ENCODE data around the gene SLC26A5.
"Not testable (repeated sequence)": the region's sequence is repeated elsewhere in the genome, so short reads cannot be mapped to it uniquely, and the experiment has no call there.

Gene SLC26A5, protein sequence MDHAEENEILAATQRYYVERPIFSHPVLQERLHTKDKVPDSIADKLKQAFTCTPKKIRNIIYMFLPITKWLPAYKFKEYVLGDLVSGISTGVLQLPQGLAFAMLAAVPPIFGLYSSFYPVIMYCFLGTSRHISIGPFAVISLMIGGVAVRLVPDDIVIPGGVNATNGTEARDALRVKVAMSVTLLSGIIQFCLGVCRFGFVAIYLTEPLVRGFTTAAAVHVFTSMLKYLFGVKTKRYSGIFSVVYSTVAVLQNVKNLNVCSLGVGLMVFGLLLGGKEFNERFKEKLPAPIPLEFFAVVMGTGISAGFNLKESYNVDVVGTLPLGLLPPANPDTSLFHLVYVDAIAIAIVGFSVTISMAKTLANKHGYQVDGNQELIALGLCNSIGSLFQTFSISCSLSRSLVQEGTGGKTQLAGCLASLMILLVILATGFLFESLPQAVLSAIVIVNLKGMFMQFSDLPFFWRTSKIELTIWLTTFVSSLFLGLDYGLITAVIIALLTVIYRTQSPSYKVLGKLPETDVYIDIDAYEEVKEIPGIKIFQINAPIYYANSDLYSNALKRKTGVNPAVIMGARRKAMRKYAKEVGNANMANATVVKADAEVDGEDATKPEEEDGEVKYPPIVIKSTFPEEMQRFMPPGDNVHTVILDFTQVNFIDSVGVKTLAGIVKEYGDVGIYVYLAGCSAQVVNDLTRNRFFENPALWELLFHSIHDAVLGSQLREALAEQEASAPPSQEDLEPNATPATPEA

DNA sequence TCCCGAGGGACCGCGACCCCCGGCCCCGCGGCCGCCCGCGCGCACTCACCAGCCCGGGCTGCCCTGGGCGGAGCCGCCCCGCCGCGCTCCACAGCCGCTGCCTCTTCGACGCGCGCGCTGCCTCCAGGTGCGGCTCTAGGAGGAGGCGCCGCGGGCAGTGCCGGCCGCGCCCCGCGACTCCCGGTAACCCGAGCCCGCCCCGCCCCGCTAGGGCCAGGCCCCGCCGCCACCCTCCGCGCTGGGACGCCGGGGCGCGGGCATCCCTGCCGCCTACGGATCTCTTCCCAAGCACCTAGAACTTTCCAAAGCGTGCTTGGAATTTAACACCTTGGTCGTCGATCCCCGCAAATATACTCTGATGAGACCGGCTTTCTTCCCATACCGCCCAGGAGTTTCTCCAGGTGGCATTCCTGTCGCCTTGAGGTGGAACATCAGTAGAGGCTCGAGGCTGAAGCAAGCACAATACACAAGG is at the start of gene SLC26A5:
TSS of gene SLC26A5 (minus strand) at position 159 of the 472 bp plus-strand sequence. CDS start 24,693 bp downstream, outside the sequence.
- FAIRE-seq = no peak

DNA sequence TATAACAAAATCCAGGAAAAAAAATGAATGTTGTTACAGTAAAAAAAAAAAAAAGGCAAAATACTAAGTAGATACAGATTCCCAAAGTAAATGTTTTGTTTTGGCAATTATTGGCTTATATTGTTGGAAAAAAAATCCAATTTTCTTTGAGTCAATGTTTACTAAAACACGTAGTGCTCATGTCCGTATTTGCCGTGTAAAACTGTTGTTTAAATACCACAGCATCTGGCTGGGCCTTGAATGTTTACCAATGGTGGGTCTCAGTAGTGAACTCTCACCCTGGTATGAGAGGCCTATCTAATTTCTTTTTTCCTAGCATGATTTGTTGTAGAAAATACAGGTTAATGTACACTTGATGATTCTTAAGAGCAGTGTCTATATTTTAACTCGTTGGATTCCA is 41.4 kb upstream of the SLC26A5 start:
- no peak for FAIRE-seq

DNA sequence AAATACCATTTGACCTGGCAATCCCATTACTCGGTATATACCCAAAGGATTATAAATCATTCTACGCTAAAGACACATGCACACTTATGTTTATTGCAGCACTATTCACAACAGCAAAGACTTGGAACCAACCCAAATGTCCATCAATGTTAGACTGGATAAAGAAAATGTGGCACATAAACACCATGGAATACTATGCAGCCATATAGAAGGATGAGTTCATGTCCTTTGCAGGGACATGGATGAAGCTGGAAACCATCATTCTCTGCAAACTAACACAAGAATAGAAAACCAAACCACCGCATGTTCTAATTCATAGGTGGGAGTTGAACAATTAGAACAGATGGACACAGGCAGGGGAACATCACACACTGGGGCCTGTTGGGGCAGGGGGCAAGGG is 40.9 kb upstream of the SLC26A5 start:
- FAIRE-seq = not testable (repeated sequence)

DNA sequence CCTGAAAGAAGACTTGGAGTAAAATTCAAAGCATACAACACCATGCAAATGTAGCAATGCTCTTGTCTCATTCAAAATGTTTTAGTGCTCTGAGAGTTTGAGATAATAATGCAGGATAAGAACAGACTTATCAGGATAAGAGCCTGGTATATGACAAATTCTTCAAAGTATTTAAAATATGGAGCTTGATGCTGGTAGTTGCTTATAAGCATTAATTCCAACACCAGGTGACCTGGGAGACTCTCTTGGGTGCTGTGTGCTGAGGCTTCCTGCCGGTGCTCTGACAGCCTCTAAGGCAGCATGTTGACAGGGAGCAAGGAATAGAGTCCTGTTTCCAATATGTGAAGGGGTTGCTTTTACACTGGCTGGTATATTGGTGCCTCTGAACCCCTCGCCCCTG is 34.8 kb upstream of the SLC26A5 start:
- no peak for FAIRE-seq

DNA sequence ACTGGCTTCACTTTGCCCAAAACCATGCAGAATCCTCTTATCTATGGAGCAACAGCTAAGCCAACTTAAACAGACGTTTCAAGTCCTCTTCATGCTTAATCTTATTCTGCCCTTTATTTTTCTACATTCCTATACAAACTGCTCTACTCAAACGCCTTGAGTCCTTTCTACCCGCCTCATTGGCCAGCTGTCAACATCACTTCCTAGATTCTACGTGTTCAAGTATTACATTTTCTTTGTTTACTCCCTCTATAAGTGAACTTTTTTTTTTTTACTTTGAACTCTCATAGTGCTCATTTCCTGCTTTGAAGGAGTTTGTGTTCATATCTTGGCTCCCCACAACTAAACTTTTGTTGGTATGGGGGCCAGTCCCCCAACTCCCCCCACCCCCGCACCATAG is 28.9 kb upstream of the SLC26A5 start:
- no peak for FAIRE-seq

DNA sequence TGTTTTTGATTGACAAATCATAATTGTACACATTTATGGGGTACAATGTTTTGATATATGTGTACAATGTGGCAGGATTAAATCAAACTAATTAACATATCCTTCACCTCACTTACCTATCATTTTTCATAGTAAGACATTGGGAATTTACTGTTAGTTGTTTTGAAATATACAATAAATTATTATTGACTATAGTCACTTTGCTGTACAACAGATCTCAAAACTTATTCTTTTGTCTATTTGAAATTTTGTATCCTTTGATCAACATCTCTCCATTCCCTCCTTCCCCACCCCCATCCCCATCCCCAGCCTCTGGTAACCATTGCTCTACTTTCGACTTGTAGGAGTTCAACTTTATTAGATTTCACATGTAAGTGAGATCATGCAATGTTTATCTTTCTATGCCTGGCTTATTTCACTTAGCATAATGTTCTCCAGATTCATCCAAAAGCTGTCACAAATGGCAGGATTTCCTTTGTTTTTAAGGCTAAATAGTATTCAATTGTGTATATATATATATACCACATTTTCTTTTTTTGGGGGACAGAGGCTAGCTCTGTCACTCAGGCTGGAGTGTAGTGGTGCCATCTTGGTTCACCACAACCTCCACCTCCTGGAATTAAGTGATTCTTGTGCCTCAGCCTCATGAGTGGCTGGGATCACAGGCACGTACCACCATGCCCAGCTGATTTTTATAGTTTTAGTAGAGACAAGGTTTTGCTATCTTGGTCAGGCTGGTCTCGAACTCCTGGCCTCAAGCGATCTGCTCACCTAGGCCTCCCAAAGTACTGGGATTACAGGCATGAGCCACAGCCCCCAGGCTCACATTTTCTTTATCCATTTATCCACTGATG is 23.3 kb upstream of the SLC26A5 start:
- no peak for FAIRE-seq

DNA sequence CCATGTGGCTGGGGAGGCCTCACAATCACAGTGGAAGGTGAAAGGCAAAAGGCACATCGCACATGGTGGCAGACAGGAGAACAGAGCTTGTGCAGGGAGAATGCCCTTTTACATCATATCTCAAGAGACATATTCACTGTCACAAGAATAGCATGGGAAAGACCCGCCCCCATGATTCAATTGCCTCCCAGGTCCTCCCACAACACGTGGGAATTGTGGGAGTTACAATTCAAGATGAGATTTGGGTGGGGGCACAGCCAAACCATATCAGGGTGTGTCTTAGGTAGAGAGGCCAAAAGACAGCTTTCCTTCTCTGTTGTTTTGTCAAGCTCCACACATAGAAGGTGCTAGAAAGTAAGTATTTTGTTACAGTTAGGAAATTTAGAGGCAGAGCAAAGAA is 20.8 kb upstream of the SLC26A5 start:
- FAIRE-seq = no peak

DNA sequence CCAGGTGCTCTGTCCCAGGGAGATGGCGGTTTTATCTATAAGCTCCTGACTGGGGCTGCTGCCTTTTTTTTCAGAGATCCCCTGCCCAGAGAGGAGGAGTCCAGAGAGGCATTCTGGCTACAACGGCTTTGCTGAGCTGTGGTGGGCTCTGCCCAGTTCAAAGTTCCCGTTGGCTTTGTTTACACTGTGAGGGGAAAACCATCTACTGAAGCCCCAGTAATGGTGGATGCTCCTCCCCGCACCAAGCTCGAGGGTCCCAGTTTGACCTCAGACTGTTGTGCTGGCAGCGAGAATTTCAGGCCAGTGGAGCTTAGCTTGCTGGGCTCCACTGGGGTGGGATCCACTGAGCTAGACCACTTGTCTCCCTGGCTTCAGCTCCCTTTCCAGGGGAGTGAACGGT is 16.4 kb upstream of the SLC26A5 start:
- FAIRE-seq = no peak

DNA sequence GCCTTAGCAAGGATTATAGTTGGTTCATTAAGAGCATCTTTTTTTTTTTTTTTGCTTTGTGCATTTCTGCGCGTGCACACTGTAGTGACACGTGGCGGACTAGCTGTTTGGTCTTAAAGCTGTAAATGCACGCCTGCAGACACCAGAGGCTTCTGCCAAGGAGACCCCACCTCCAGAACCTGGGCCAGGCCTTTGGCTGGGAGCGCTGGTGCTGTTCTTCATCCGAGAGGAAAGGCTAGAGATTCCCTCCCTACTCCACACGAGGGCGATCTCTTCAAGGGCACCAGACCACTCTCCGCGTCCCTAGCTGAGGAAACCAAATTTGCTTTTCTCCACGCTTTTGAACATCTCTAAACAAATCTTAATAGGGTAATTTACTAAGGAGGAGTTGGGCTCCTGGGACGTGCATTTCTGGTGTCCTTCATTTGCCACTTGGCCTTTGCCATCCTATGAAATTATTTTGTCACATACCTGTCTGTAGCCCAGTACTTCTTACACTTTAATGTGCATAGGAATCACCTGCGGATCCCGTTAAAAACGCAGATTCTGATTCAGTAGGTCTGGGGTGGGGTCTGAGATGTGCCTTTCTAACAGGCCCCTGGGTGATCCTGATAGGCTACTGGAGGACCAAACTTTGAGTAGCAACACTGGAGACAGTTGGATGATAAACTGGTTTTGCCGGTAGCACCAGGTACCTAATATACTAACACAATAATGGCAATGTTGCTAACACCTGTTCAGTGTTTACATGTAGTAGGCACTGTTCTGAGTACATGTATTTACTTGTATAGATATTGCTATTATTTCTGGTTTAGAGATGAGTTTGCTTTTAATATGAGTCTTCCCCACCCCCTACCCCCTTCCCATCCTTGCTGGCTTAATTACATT is 1.3 kb upstream of the SLC26A5 start:
- no peak for FAIRE-seq

DNA sequence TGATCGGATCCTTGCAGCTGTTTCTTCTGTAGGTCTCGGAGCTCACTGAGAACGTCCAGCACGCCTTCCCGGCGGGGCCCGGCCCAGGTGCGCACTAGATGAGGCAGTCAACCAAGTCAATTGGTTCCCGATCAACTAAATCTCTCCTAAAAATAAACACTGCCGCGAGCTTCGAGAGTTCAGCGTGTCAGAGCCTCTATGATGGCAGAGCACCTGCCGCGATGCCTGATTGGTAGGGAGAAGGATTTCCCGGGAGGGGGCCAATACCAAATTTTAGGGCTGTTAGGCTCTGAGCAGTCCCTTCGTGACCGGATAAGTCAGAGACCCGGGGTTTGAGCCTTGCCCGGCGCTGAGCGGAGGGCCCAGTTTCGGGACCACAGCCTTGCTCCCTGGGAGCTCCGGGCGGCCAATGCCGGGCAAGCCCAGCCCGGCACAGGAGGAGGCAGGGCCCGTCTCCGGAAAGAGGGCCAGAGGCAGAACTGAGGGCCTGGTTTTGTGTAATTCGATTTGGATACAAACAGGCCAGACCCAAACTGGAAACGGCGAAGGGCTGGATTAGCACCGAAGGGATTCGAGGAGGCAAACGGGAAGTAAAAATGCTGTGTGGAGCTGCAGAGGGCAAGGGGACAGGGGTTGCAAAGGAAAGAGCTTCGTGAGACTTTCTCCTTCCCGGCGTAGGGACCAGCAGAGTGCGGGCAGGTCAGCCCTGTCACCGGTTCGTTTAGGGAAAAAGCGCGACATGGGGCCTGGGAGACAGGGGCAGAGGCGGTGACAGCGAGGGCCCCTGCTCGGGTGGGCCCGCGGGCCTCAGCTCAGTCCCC is 569 bp downstream of the SLC26A5 start:
- FAIRE-seq = no peak

DNA sequence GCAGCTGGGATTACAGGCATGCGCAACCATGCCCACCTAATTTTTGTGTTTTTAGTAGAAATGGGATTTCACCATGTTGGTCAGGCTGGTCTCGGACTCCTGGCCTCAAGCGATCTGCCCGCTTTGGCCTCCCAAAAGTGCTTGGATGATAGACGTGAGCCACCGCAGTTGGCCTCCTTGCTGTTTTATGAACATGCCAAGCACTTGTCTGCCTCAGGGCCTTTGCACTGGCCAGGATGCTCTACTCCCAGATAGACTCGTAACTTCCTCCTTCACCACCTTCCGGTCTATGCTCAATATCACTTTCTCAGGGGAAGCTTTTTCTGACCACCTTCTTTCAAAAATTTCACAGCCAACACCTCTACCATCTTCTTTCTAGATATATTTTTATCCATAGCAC is 6.3 kb downstream of the SLC26A5 start:
- no peak for FAIRE-seq

DNA sequence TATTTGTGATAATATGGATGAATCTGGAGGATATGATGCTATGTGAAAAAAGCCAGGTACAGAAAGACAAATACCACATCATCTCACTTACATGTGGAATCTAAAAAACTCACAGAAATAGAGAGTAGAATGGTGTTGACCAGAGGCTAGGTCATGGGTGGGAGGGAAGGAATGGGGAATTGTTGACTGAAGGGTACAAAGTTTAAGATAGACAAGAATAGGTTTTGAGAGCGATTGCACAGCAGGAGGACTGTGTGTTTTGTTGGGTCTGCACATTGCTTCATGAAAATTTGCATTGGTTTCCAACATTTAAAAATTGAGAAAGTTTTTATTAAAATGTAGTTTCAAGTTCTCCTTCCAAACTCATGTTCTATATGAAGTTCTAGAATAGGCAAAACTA is 8.4 kb downstream of the SLC26A5 start:
- no peak for FAIRE-seq

DNA sequence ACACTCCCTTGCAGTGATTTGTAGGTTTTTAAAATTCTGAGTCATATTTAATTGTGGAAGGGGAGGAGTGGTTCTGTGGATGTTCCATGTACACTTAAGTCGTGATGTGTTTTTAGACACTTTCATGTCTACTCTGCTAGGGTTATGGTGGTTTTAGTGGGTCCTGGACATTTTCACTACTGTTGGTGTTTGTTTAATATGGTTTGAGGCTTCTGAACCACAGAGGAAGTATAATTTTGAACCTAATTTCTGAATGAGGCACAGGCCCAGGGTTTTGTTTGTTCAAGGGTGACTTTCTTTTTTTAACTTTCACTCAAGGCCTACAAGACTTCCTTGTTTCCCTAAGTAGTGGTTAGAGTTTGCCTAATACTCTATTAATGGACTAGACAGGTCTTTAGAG is 13.3 kb downstream of the SLC26A5 start:
- no peak for FAIRE-seq

DNA sequence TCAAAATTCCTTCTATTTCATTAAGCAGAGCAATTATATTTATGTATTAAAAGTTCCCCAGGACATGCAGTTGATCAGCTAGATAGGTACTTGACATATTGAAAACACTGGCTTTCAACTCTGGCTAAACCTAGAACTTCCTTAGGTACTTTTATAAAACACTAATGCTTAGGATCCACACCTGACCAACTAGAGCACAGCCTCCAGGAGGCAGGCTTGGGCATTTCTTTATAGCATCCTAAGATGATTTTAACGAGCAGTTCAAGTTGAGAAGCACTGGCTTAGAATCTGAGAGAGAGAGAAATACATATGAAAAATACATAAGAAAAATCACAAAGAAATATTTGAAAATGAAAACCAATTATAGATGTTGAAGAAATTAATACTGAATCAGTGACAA is 20.8 kb downstream of the SLC26A5 start:
- no peak for FAIRE-seq

DNA sequence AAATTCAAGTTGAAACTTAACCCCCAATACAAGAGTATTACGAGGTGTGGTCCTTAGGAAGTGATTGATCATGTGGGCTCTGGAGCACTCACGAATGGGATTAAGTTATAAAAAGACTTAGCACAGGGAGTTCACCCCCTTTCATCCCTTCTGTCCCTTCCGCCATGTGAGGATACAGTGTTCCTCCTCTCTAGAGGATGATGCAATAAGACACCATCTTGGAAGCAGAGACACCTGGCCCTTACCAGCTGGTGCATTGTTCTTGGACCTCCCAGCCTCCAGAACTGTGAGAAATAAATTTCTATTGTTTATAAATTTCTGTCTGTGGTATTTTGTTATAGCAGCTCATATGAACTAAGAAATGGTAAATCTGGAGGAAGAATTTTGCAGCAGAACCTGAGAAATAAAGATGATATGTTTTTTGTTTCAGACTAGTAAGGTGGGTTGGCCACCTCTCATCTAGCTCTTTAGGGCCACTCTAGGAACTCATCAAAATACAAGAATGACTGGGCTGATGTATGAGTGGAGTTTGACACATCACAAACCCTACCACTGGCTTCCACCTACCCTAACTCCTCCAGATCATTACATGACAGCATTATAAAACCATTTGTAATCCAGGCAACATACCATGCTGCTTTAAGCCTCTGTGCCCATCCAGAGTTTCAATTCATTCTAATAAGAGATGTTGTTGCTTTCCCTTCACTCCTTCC is 22.4 kb downstream of the SLC26A5 start:
- FAIRE-seq = no peak

DNA sequence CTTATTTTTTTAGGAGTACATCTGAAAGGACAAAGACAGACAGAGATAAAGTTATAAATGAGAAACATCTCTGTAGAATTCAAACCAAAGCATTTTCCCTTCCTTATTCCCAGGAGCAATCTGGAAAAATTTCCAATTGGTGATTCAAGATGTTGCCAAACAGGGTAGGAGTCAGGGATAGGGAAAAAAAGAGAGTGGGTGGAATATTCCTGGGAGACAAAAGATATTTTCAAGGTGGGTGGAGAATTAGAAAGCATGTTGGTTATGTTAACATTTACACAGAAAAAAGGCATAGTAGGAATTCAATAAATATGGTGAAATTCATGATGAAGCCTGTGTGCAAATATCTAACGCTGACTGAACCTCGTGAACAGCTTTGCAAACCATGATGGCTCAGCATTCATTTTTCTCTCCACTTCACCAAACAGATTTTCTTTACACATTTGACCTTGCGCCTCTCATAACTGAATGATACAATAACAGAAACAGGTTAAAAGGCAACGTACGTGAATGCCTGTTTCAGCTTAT is 25.1 kb downstream of the SLC26A5 start:
- no peak for FAIRE-seq

DNA sequence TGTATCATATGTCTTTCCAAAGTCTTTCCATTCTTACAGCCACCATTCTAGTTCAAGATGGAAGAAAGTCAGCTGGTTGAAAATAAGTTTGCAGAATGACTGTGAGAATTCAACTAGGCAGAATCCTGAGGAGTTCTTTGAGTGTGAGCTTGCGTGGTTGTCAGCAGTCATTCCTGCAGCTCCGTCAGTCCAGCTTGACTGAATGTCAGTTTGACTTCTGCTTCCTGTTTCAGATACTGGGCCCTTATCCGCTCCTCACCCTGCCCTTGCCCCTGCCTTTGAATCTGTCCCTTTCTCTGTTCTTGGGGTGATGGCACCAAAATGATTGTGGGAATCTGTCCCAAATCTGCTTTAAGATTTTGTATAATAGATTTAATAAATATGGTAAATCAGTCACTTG is 27.8 kb downstream of the SLC26A5 start:
- FAIRE-seq = no peak

DNA sequence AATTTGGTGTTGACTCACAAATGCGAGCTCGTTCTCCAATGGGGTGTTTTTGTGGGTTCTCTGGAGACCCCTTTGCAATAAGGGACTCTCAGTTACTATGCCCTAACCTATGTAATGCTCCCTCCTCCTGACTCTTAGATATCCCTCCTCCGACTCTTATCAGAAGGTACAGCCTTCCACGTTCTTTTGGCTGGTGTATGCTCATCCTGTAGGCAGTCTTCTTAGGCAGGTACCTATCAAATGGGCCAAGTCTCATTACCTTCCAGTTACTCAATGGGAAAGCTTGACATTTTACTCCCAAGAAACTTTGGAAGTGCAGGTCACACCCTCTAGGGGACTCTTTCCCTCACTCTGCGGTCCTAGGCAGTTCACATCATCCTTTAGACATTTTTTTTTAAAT is 32.6 kb downstream of the SLC26A5 start:
- no peak for FAIRE-seq

DNA sequence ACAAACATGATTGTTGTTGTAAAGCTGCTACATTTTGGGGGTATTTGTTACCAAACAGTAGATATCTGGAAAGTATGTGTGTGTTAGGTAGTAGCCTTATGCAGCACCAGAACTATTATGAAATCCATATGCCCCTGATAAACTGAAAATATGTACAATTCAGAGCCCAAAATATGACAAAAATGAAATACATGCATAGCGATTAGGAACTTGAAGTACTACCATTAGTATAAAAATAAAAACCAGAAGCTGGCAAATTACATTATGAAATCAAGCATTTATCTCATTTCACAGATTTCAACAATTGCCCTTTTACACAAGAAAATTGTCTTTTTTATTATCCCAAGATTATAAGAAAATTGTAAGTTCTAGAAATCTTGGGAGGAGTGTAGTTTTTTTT is 33.9 kb downstream of the SLC26A5 start:
- no peak for FAIRE-seq

All from TTC549 (cell line).